T-helper 9 cell (primary cell): Measurements from ENCODE around the gene PPM1A.
"Not testable (repeated sequence)": the region's sequence is repeated elsewhere in the genome, so short reads cannot be mapped to it uniquely, and the experiment has no call there.

ENCODE experiments used
- DNase-seq: peaks from one replicate; pipeline ENCODE4 v3.0.0-alpha.2; 2020

The PPM1A gene

DNA sequence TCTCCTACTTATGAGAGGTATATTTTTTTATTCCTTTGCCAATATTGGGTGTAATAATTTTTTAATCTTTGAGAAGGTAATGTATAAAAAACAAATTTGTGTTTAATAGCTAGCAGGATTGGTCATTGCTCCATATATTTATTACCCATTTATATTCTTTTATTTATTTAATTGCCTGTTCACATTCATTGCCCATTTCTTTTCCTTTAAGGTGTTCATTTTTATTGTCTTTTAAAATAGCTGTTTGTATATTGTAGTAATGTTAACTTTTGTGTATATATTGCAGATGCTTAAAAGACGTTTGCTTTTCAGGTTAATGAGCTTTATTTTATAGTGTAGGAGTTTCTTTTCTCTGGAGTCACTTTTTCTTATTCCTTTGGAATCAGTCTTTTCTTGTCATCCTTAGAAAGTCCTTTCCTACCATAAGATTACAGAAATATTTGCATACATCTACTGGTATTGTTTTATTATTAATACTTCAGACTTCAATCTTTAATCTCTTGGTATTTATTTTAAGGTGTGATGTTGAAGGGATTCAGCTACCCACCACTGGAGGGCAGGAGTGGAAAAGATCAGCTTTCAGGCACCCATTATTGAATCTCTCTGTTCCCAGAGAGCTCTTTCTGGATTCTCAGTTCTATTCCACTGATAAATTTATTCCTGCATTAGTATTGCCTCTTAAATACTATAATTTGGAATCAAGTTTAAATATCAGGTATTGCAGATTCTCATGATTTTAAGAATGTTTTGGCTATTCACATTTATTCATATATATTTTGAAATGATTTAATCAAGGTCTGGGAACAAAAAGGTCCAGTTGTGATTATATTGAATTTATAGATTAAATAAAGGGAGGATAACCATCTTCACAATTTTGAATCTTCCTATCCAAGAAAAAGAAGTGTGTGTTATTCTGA is 17.3 kb downstream of the PPM1A start:
- DNase-seq = no peak

DNA sequence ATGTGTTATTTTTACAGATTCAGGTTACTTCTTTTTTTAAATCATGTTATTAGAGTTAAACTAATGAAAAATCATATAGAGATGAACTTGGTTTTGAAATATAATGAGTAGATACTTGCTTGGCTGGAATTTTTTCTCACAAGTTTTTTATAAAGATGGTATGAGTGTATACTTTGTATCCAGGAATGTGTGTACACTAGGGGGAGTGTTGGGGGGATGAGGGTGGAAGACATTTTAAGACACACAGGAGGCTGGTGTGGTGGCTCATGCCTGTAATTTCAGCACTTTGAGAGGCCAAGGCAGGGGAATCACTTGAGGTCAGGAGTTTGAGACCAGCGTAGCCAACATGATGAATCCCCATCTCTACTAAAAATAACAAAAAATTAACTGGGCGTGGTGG is 23.2 kb downstream of the PPM1A start:
- no peak for DNase-seq

DNA sequence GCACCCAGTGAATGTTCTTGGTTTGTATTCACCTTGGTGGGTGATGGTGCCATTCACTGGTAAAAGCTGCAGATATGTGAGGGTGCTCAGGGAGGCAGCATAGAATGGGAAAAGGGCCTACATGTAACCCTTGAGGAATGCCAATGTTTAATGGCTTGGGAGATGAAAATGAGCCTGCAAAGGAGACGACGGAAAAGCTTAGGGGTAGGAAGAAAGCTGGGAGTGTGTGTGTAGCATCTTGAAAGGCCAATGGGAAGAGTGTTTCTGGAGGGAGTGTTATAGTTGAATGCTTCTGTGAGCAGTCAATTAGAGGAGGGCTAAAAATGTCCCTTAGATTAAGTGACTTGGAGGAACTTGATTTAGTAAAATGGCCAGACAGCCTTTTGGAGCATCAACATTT is 24.9 kb downstream of the PPM1A start:
- no peak for DNase-seq

DNA sequence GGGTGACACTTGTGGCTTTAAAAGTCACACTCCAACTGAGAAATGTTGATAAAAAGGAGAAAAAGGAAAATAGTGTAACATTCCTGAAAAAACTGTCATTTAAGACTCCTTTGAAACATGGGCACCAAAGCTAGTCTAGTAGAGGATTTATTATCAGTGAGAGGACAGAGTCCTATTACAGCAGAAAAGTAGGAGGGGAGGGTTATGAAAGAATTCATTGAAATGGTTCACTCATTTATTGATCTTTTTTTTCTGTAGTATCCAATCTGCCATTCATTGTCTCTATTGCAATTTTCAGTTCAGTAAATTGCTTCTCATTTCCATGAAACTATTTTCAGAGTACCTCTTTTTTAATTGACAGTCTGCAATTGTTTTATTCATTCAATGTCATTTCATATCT is 25.4 kb downstream of the PPM1A start:
- DNase-seq = no peak

DNA sequence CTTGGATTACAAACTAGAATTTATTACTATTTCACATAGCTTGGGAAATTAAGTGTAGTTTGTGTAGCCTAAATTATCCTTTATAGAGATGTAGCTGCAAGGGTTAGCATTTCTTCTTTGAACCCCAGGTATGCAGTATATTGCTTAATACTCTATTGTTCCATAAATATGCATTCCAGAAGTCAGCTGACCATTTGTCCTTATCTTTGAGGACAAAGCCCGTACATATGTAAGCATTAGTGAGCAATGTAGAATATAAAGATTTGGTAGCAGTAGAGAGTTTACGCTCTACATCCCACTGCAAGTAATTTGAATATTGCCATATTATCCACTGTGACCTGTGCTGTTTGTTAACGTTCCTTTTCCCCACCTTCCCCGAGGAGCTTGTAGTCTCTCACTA is 26.9 kb downstream of the PPM1A start:
- no peak for DNase-seq

DNA sequence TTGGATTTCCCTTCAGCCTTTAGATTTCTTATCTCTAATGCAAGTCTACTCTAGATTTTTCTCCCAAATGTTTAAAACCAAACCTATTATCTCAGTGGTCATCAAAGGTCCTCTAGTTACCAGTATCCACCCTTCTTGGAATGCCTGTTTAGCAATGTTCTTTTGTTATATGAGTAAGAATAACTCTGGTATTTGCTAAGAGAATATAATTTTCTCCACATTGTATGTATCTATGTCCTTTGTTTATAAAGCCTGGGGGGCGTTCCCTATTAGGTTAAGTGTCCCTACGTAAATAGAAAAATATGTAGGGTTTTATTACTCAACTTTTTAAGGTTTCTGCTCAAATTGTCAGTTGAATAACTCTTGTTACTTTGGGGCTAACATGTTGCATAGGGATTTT is 27.3 kb downstream of the PPM1A start:
- no peak for DNase-seq

DNA sequence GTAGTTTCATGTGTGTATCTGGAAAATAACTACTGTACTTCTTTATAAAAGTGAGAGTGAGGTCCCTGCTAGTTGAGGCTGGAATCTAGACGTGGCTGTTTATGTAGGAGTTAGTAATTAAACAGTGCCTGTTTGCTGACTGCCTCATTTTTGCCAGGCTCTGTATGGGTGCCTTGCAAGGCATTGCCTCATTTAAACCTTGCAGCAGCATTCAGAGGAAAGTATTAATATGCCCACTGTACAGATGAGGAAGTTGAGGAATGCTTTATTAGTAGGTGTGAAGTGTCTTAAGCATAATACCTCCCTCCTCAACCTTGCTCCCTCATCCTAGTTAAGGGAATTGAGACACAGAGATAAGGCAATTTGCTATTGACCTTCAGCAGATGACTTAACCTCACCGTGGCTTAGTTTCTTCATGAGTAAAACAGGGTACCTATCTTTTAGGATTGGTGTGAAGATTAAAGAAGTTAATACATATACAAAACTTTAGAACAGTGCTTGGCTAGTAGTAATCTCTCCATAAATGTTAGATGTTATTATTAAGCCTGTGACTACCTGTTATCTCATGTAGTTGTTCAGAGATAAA is 28.7 kb downstream of the PPM1A start:
- DNase-seq = no peak

DNA sequence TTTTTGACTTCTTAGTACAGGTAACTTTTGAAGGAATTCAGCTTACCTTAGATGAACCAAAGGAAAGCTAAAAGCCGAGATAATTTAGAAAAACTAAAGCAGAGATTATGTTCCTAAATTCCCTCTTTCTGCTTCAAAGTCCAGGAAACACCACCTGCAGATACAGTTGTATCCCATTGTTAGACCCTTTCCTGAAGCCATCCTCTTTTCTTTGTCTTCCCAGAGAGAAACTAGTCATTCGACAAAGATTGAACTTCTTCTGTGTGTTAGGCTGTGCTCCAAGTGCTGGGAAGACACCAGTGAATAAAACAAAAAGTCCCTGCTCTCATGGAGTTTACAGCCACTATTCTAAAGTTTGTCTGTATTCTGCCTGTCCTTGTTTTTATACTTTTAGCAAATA is 29.3 kb downstream of the PPM1A start:
- no peak for DNase-seq

DNA sequence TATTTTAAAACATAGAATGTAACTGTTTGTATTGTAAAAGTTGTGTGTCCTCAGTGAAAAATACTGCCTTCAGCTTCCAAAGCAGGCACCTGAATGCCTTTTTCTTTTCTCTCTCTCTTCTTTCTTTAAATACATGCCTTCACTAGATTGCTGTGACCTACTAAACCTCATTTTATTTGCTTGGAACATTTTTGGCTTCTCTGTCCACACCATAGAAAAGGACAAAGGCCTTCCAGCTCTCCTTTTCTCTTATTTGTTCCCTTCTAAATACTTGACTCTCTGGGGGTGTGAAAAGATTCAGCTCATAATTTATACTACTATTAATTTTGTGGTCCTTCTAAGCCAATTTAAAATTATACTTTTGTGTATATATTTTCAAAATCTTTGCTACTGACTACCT is 38.4 kb downstream of the PPM1A start:
- DNase-seq = no peak

DNA sequence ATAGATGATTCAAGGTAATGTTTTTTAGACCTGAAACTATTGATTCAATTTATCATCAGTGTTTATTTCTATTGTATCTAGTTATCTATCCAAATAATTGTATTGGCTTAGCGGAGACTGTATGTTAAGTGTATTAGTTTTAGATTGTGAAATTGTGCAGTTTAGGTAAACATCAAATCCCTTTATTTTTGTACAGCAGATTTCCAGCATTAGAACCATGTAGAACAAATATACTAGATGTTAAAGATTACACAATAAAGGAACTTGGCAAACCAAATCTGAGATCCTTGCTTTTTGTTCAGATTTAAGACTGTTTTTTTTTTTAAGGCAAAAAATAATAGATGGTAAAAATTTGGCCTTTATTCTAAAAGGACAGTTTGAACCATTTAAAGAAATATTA is 39.3 kb downstream of the PPM1A start:
- DNase-seq = no peak

DNA sequence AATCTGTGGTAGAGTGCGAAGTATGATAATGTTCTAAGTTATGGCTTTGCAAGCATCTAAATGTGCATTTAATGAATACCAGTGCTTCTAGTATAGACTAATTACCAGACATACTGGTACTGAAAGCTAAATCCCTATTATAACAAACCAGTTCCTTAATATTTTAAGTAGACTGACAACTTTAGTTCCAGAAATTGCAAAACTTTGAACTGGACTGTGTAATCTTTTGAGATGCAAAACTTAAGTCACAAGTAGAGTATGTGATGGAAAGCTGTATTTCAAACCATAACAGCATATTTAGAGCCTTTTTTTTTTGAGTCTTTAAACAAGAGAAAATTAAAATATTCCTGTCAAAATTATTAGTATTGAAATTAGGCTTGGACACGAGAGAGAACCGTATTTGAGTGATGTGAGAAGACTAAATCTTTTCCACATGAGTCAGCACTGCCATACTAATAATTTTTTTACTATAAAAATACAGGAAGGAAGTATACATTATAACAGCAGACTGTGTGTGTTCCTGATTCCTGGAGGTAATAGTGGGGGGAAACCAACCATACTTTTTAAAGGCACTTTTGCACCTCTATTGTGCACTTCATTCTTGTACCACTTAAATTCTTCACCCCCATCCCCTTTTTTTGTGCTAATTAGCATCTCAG is 45.5 kb downstream of the PPM1A start:
- no peak for DNase-seq

DNA sequence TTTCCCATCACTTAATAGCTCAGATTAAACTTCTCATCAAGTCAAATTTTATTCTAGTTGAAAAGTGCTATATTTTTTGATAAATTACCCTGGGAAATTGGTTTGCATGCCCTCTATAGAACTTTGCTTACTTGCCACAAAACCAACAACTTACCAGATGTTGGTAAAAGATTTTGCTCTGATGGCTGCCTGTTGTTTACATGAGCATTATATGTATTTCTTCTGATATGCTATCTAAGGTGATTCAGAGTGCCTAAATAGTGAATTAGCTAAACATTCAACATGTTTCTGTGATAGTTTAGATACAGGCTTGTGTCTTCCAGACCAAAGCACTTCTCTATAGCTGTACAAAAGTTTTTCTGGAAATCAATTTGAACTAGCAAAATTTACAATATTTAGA is 51.0 kb downstream of the PPM1A start:
- DNase-seq = no peak

DNA sequence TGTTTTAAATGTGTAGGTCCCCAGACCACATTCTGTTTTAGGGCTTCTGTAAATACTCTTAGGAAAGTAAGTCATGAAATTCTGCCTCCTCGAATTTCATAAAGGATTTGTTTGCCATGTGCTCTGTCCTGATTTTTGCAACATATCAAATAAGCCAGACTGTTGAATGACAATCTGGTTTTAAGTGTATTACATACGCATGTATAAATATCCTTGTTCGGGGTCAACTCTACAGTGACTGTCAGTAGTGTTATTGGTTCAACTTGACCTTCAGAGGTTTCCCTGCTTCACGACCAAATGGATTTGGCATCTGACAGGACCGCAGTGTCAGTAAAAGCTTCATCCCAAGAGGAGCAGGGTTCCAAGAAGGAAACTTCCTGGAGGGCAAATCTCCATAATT is 52.7 kb downstream of the PPM1A start:
- DNase-seq = no peak

DNA sequence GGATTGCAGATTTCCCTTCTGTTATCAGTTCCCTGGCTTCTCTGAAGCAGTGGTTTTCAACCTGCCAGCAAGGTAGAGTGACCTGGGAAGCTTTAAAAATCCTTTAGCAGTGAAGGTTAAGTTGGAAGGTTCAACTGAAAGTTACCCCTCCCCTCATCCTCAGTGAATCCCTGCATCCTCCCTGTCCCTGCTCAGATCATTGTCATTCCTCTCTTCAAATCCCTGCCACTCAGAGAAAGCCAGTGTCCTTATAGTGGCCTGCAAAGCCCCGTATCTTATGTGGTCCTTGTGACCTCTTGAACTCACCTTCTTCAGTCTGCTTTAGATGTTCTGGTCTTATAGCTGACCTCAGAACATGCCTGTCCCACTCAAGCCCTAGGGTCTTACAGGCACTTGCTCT is 53.6 kb downstream of the PPM1A start:
- DNase-seq = no peak

DNA sequence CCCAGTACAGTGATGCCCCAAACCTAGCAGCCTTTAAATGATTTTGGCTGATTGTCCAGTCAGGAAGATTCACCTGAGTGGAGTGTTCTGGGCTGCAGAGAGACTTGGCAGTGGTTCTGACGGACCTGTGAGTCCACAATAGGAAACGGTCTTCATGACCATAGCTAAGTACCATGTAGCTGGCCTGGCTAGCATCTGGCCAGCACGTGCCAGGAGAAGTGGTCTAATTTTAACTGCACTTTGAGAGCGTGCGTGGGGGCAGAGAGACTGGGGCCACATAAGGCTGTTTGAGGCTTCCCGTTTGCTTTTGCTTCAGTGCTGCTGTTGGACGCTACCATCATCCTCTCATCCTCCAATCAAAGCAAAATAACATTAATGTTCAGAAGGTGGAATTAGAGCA is 54.7 kb downstream of the PPM1A start:
- DNase-seq = no peak

DNA sequence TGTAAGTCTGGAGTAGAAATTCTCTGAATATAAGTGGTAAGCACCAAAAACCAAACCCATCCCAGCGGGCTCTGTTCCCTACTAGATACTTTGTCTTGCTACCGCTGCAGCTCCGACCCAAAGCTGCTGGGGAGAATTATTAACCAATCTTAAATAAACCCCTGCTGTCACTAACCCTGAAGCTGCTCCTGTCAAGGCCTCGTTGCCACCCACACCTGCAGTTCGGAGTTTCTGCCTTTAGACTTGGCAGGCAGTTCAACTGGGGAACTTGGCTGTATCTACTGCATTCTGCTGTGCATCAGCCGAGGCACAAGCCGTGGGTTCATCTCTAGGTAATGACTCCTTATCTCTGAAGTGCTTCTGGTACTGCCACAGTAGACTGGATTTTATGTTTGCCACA is 55.5 kb downstream of the PPM1A start:
- DNase-seq = no peak

DNA sequence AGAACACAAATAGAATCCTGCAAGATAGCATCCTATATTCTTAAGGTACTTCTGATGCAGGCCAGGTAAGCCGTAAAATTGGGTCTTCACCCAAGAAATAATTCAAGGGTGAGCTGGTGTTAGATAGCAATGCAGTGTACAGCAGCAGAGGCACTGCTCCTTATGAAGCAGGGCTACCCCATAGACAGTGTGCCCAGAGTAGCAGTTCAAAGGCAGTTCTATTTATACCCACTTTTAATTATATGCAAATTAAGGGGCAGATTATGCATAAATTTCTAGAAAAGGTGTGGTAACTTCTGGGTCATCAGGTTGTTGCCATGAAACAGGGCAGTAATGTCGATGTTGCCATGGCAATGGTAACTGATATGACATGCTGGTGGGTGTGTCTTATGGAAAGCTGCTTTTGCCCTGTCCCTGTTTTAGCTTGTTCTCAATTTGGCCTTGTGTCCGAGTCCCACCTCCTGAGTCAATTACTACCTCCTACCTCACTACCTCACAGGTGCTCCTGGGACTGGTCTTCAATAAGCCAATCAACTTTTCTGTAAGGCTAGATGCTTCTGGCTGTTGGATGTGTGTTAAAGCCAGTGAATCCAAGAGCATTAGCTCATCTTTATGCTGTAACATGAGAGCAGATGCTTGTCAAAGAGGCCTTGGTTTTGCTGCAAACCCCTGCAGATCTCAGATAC is 61.0 kb downstream of the PPM1A start:
- no peak for DNase-seq

DNA sequence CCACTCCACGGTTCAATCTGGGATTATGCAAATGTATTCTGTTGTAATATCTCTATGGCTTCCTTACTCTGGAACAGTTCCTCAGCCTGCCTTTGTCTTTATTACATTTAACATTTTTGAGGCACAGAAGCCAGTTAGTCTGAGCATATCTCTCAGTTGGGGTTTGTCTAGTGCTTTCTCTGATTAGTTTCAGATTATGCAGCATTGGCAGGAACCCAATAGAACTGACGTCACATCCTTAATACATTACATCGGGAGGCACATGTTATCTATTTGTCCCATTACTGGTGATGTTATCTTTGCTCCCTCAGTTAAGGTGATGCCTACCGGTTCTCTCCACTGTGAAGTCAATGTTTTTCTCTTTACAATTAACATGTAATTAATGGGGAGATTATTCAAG is 62.4 kb downstream of the PPM1A start:
- DNase-seq = no peak

DNA sequence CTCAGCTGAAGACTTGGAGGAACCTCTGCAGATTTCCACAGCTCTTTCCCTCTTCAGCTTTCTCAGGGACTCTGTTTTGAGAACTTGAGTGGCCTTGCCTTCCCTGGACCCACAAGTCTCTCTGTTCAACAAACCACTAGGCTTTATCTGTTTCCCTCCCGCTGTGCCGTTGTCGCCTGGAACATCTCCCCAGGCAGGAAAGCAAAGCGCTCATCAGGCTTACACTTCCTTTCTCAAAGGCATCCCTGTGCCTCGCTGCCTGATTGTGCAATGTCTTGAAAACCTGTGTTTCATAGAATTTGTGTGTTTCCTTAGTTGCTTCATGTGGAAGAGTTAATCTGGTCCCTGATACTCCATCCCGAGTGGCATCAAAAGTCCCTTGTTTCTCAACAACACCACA is 64.1 kb downstream of the PPM1A start:
- no peak for DNase-seq

DNA sequence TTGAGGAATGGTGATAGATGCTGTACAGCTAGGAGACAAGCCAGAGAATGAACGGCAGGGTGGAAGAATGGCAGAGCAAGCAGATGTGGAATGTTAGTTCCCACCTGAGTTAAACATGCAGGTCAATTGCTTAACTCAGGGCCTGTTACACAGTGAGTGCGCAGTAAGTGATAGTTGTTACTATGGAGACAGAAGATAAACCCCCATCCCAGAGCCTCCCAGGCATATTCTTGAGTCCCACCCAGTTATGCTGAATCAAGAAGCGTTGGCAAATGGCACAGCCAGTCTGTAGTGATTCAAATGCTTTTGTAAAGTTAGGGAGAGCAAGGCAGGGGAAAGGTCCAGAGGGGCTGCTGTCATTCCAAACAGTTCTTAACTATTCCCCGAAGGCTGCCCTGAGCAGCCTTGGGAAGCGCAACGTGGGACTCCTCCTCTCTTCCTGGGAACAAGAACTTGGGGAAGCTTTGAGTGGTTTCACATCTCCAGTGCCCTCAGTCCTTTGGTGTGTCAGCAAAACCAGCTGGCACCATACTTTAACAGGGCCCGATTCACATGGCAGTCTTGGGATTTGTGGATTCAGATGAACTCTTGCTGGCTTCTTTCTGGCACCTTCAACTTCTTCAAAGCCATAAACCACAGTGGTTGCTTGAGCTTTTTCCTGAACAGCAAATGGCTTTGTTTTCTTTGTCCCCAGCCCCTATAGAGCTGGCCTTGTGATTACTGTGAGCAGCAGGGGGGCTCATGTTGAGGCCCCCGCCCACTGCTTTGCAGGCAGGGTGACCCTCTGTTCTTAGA is 66.4 kb downstream of the PPM1A start:
- DNase-seq = no peak

DNA sequence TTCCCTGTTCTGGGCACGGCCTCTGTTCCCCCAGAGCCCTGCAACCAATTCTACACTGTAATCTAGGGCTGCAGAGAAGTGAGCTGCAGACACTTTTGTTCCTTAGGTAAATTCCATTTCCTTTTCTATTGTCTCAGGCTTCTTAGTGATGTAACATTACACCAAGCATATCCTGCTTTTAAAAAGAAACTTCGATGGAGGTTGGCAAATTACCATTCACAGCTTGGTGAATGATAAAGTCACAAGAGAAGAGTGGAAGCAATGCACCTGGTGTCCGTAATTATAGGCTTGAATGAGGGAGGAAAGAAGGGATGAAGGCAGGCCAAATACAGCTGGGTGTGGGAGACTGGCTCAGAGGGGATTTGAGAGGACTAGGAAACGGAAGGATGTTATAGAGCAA is 68.6 kb downstream of the PPM1A start:
- DNase-seq = no peak

DNA sequence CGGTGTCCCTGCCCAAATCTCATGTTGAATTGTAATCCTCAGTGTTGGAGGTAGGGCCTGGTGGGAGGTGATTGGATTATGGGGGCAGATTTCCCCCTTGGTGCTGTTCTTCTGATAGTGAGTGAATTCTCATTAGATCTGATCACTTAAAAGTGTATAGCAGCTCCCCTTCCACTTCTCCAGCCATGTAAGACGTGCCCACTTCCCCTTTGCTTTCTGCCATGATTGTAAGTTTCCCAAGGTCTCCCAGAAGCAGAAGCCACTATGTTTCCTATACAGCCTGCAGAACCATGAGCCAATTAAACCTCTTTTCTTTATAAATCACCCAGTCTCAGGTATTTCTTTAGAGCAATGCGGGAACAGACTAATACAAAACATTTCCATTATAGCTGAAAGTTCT is 71.8 kb downstream of the PPM1A start:
- DNase-seq = not testable (repeated sequence)
